Kidney capillary endothelial cell (primary cell): ENCODE measurements around the gene SCGB3A1.

ENCODE experiments used
- DNase-seq: peaks from one replicate; pipeline ENCODE4 v3.0.0-alpha.2; 2018; ENCODE audit warnings: low spot score

The SCGB3A1 gene

GRCh38 chr5:180586870-180587269 lies 4.4 kb downstream of the SCGB3A1 start:
- DNase-seq: no peak

- no peak for DNase-seq
These were observed 5.1 kb downstream of the SCGB3A1 start for GRCh38 chr5:180586204-180586603.

GRCh38 chr5:180583738-180584137 lies 7.6 kb downstream of the SCGB3A1 start:
- no peak for DNase-seq

GRCh38 chr5:180580681-180581080 lies 10.6 kb downstream of the SCGB3A1 start:
- DNase-seq: no peak

GRCh38 chr5:180575571-180575970 lies 15.7 kb downstream of the SCGB3A1 start:
- no peak for DNase-seq

- no peak for DNase-seq
These were observed 22.4 kb downstream of the SCGB3A1 start for GRCh38 chr5:180568914-180569313.

GRCh38 chr5:180563994-180564393 lies 27.3 kb downstream of the SCGB3A1 start:
- DNase-seq: no peak

GRCh38 chr5:180558232-180558631 lies 33.1 kb downstream of the SCGB3A1 start:
- no peak for DNase-seq

- DNase-seq: no peak
These were observed 34.0 kb downstream of the SCGB3A1 start for GRCh38 chr5:180557217-180557809.

- no peak for DNase-seq
These were observed 36.0 kb downstream of the SCGB3A1 start for GRCh38 chr5:180555168-180555921.

GRCh38 chr5:180553530-180553929 lies 37.8 kb downstream of the SCGB3A1 start:
- no peak for DNase-seq

- no peak for DNase-seq
These were observed 42.7 kb downstream of the SCGB3A1 start for GRCh38 chr5:180548563-180548962.

- no peak for DNase-seq
These were observed 46.1 kb downstream of the SCGB3A1 start for GRCh38 chr5:180545248-180545647.

- DNase-seq: no peak
These were observed 49.6 kb downstream of the SCGB3A1 start for GRCh38 chr5:180541710-180542109.
